Testis (tissue), 2 donors: ENCODE results near the gene NUP153.

Experiments
- POLR2A ChIP-seq: fragments of 450-650 bp; IDR thresholded peaks from one replicate; pipeline ENCODE4 v1.6.1; 2017; ENCODE audit warnings: antibody characterized with exemption, mild to moderate bottlenecking, moderate library complexity
- TF ChIP-seq, protein P1 (sequence below), 3 experiments: fragments of 450-650 bp in 2 of 3; fragments of 200-600 bp in 1 of 3; sonication (generic) in 1 of 3; IDR thresholded peaks; one replicate each; pipeline ENCODE4 v1.5.1; 2016 to 2019; ENCODE audit warnings: antibody characterized with exemption in 3 of 3, mild to moderate bottlenecking in 2 of 3, moderate library complexity in 1 of 3

DNA sequence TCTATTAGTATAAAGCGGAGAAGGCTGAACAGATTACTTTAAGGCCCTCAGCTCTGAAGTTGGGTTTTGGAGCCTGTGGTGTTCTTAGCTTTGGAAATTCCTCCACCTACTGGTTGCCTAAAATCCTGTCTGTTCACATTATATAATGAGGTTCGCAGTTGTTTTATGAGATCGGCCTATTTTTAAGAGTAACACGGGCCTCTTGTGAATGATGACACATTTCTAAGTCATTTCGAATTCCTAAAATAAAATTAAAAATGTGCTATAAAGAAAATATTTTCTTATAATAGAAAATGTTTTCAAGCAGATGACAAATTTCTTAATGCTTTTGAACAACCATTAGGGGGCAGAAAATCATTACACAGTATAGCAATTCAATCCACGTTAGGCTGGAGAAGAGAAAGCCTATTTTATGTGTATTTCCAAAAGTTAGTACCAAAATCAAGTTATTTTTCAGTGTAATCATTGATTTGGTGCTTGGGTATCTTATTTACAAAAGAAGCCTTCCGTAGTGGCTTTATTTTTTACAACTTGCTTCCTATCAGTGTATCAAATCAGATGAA is 122.4 kb downstream of the NUP153 start:
- no peak for TF ChIP-seq POLR2A
- TF ChIP-seq, protein P1, sequence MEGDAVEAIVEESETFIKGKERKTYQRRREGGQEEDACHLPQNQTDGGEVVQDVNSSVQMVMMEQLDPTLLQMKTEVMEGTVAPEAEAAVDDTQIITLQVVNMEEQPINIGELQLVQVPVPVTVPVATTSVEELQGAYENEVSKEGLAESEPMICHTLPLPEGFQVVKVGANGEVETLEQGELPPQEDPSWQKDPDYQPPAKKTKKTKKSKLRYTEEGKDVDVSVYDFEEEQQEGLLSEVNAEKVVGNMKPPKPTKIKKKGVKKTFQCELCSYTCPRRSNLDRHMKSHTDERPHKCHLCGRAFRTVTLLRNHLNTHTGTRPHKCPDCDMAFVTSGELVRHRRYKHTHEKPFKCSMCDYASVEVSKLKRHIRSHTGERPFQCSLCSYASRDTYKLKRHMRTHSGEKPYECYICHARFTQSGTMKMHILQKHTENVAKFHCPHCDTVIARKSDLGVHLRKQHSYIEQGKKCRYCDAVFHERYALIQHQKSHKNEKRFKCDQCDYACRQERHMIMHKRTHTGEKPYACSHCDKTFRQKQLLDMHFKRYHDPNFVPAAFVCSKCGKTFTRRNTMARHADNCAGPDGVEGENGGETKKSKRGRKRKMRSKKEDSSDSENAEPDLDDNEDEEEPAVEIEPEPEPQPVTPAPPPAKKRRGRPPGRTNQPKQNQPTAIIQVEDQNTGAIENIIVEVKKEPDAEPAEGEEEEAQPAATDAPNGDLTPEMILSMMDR (IDR thresholded peaks at IDR 0.05) = peak; percentile 79 to 84 (median 82)
